HL-60/S4 treated with phorbol 12-myristate 13-acetate at 8.2 ng/mL for 4 days and 3 days (cell line): ENCODE measurements around the gene TAAR8.
"Not testable (repeated sequence)": the region's sequence is repeated elsewhere in the genome, so short reads cannot be mapped to it uniquely, and the experiment has no call there.

Experiments
- in situ Hi-C: fragments of 300-500 bp; cut with MboI; formaldehyde crosslinking; loops from 2 replicates; pipeline ENCODE4 v1.15.0; 2022; ENCODE audit warnings: low sequenced_read_pairs

Gene TAAR8

DNA sequence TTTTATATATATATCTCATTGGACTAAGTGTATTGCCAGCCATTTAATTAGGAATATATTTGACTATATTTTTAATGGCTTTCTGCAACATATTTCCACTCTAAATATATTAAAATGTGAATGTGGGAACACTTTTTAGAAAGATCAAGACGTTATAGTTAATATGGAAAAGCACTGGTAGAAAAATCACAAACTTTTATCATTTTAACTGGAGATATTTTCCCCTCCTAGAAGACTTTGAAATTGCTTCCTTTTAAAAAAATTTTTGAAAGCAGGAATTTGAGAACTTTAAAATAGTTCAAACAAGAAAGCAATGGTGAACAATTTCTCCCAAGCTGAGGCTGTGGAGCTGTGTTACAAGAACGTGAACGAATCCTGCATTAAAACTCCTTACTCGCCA lies 14.5 kb upstream of the TAAR8 start, which contains the start of gene TAAR9:
Gene TAAR9, plus strand, starts transcription at position 301 of the 400 bp plus-strand sequence. Its CDS starts 13 bp downstream, at position 314.
- in situ Hi-C loops: no loop called here

GRCh38 chr6:132544826-132545225 lies 7.6 kb upstream of the TAAR8 start:
- in situ Hi-C loops: no loop called here

DNA sequence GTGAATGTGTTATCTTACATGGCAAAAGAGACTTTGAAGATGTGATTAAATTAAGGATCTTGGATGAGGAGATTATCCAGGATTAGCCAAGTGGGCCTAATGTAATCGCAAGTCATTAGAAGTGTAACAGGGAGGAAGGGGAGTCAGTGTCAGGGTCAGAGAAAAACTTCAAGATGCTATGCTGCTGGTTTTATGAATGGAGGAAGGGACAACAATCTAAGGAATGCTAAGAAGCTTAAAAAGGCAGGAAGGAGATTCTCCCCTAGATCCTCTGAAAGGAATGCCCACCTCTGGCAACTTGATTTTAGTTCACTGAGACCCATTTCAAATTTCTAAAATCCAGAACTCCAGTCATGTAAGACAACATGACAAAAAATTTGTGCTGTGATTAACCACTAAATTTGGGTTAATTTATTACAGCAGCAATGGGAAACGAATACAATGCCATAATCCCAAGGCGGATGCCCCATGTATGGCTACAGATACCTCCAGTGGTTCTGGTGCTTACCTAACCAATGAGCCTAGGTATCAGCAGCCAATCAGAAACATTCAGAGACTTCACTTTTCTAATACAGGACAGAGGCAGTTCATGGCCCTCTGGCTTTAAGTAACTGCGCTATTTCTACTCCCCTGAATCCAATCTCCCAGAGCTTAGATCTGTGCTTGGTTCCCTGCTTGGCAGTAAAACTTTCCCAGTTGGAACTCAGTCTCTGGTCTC lies 3.6 kb upstream of the TAAR8 start:
- in situ Hi-C loops: no loop called here

DNA sequence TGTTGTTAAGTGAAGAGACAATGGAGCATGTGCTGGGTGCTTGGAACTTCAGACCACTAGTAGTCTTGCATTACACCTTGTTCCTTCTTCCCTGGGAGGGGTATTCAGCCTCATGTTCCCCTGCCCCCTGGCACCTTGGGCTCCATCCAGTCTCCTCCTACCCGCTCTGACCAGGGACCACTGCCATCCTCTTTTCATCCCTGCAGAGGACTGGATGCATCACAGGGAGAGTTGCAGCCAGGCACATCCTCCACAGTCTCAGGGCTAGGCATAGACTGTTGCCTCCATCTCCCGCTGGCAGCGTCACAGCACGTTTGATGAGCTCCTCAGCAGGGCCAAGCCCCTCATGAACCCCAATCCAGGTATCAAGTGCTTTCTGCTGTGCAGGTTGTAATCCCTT lies 1.3 kb upstream of the TAAR8 start:
- in situ Hi-C loops: no loop called here

- in situ Hi-C loops: not testable (repeated sequence)
Observed at GRCh38 chr6:132560087-132560486, 7.6 kb downstream of the TAAR8 start.

DNA sequence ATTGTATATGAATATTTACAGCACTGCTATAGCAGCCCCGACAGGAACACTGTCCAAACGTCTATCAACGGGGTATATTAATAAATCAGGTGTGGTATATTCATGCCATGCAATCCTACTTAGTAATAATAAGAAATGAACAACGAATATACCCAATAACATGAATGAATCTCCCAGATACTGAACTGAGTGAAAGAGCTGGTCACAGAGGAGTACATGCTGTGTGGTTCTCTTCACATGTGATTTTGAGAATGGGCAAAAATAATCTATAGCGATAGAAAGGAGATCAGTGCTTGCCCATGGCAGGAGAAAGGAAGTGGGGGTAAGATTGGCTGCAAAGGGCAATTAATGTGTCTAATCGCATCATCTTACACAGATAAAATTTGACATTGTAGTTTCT lies 13.9 kb downstream of the TAAR8 start:
- in situ Hi-C loops: no loop called here

- in situ Hi-C loops: no loop called here
Observed at GRCh38 chr6:132567566-132567965, 15.1 kb downstream of the TAAR8 start.

DNA sequence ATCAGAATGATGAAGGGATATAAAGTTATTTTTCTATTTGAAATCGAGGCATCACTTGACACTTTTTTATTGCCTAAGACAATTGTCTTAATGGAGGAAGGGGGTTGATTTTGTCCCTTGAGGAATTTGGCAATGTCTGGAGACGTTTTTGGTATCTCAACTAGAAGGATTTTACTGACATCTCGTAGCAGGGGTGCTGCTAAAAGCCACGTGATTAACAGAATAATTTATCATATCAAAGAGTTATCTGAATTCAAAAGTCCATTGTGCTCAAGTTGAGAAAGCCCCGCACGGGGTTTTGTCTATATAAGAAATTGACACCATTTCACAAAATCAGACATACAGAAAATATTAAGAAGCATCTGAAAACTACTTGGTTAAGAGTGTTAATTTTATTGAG lies 16.1 kb downstream of the TAAR8 start:
- in situ Hi-C loops: no loop called here

DNA sequence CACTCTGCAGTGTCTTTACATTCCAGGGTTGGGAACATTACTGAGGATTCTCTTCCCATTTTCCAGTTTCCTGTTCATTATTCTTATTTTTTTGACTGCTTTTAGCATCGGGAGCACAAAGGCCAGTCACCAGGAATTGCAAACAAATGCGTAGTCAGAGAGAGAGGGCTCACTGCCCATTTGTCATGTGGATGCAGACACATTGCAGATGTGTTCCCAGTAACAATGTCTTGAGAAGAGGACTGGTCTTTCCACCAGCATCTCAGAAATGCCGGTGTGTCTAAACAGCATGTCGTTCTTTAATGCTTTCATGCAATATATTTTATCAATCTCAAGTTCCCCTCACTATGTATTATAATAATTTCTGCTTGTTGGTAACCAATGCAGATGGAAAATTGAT lies 16.7 kb downstream of the TAAR8 start:
- in situ Hi-C loops: no loop called here

DNA sequence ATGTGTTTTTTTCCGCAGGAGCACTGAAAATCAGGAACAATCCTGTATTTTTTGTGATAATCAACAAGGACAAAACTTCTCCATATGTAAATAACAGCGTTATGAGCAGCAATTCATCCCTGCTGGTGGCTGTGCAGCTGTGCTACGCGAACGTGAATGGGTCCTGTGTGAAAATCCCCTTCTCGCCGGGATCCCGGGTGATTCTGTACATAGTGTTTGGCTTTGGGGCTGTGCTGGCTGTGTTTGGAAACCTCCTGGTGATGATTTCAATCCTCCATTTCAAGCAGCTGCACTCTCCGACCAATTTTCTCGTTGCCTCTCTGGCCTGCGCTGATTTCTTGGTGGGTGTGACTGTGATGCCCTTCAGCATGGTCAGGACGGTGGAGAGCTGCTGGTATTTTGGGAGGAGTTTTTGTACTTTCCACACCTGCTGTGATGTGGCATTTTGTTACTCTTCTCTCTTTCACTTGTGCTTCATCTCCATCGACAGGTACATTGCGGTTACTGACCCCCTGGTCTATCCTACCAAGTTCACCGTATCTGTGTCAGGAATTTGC lies 17.8 kb downstream of the TAAR8 start, which contains the start of gene TAAR6:
Gene TAAR6, plus strand, starts transcription at position 102 of the 557 bp plus-strand sequence. Its CDS starts 0 bp downstream, at position 102.
- in situ Hi-C loops: no loop called here

DNA sequence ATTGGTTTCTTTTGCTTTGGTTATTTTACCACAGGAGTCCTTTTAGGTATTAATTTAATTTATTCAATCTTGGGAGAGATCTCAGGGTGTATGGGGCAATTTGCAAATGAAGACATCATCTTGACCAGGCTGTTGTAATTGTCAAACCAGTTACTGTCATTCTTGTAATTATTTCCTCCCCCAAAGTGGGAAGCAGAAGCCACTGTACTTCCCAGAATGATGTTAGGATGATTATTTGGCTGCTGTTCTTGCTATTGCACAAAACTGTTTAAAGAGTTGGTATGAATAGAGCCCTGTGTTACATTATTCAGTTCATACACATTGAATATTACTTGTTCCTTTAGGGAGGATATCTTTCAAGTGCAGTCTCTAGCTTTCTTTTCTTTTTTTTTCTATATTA lies 19.3 kb downstream of the TAAR8 start:
- in situ Hi-C loops: no loop called here

GRCh38 chr6:132584698-132585097 lies 32.2 kb downstream of the TAAR8 start:
- in situ Hi-C loops: no loop called here

- in situ Hi-C loops: no loop called here
Observed at GRCh38 chr6:132587424-132587823, 35.0 kb downstream of the TAAR8 start.

- in situ Hi-C loops: no loop called here
Observed at GRCh38 chr6:132589454-132589853, 37.0 kb downstream of the TAAR8 start, which contains the start of gene TAAR5. TAAR5 (minus strand) TSS chr6:132589741; CDS start chr6:132589686, 55 bp downstream.

- in situ Hi-C loops: no loop called here
Observed at GRCh38 chr6:132590362-132590761, 37.9 kb downstream of the TAAR8 start.

DNA sequence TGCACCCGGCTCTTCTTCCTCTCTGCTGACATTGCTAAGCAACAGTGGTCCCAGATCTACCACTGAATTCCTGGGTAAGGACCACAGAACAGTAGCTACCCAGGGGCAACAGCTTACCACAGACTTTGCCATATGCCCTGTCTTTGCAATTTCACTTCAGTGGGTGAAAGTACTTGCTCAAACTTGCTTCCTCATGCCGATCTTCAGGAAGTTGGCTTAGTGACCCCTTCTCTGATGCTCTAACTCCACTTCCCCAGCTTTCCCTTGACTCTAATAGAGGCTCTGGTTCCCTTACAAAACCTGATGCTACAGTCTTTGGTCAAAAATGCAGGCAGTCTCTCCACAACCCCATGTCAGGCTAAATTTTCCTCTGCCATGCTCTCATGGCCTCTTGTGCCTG lies 40.4 kb downstream of the TAAR8 start:
- in situ Hi-C loops: no loop called here

DNA sequence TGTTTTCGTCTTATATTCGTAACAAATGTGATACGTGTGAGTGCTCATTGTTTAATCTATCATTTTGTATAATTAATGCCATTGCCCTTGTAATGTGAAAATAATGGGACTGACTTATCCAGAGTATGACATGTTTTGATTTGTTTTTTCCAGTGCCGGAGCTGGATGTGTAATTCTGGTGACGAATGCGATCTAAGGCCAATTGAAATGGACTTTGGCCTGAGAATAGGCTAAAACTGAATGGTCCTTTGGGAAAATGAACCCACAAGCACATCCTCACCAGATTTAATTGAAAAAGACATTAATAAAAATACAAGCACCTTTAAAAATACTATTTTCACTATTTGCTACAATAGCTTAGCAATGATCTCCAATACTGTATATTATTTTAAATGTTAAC lies 43.7 kb downstream of the TAAR8 start:
- in situ Hi-C loops: no loop called here

- in situ Hi-C loops: no loop called here
Observed at GRCh38 chr6:132598473-132598872, 46.0 kb downstream of the TAAR8 start.

- in situ Hi-C loops: not testable (repeated sequence)
Observed at GRCh38 chr6:132600900-132601299, 48.4 kb downstream of the TAAR8 start.
